Measurements from ENCODE around the gene FBXL7.
A peak's percentile ranks its signal among the peaks of the same experiment; 100 is the strongest.

The FBXL7 gene

GRCh38 chr5:15700373-15700772 lies 200.4 kb downstream of the FBXL7 start:
- TF ChIP-seq CTCF (conservative IDR thresholded peaks at IDR 0.05) = no peak
- H3K27ac ChIP-seq = no peak overlapping the region

- TF ChIP-seq CTCF (conservative IDR thresholded peaks at IDR 0.05) = no peak
- H3K27ac ChIP-seq = no peak overlapping the region
Observed at GRCh38 chr5:15702102-15702501, 202.1 kb downstream of the FBXL7 start.

GRCh38 chr5:15703901-15704300 lies 203.9 kb downstream of the FBXL7 start:
- no peak for TF ChIP-seq CTCF (conservative IDR thresholded peaks at IDR 0.05)
- H3K27ac ChIP-seq = no peak overlapping the region

- TF ChIP-seq CTCF (conservative IDR thresholded peaks at IDR 0.05) = no peak
Observed at GRCh38 chr5:15704397-15704947, 204.5 kb downstream of the FBXL7 start.

GRCh38 chr5:15707631-15708030 lies 207.7 kb downstream of the FBXL7 start:
- no peak for TF ChIP-seq CTCF (conservative IDR thresholded peaks at IDR 0.05)
- H3K27ac ChIP-seq = no peak overlapping the region

More at GRCh38 chr5:15704397-15704947, 204.5 kb downstream of the FBXL7 start:
- H3K27ac ChIP-seq = no peak overlapping the region

- no peak for TF ChIP-seq CTCF (conservative IDR thresholded peaks at IDR 0.05)
- H3K27ac ChIP-seq = no peak overlapping the region
Observed at GRCh38 chr5:15711892-15712291, 211.9 kb downstream of the FBXL7 start.

- H3K27ac ChIP-seq = peak overlapping the region; percentile 25
- TF ChIP-seq CTCF (conservative IDR thresholded peaks at IDR 0.05) = no peak
Observed at GRCh38 chr5:15715535-15715934, 215.6 kb downstream of the FBXL7 start.
